ENCODE results near the gene NET1.

Gene NET1

GRCh38 chr10:5443429-5443828 is 31.1 kb downstream of the NET1 start:
- no peak for DNase-seq

GRCh38 chr10:5445006-5445405 is 32.6 kb downstream of the NET1 start:
- DNase-seq = peak; percentile 44

- peak; percentile 33 for DNase-seq
Observed at GRCh38 chr10:5446390-5446926, 34.1 kb downstream of the NET1 start.

- DNase-seq = no peak
Observed at GRCh38 chr10:5447056-5447455, 34.7 kb downstream of the NET1 start.

- DNase-seq = no peak
Observed at GRCh38 chr10:5447611-5448071, 35.3 kb downstream of the NET1 start.

- no peak for DNase-seq
Observed at GRCh38 chr10:5448333-5449001, 36.1 kb downstream of the NET1 start.

GRCh38 chr10:5449227-5449626 is 36.9 kb downstream of the NET1 start:
- no peak for DNase-seq

- DNase-seq = no peak
Observed at GRCh38 chr10:5449823-5450222, 37.5 kb downstream of the NET1 start.

GRCh38 chr10:5450605-5451384 is 38.4 kb downstream of the NET1 start:
- no peak for DNase-seq

GRCh38 chr10:5453749-5454489 is 41.6 kb downstream of the NET1 start:
- peak; percentile 82 for DNase-seq

- DNase-seq = no peak
Observed at GRCh38 chr10:5456563-5456962, 44.2 kb downstream of the NET1 start.

GRCh38 chr10:5457741-5458140 is 45.4 kb downstream of the NET1 start:
- DNase-seq = no peak

GRCh38 chr10:5458425-5458824 is 46.1 kb downstream of the NET1 start:
- DNase-seq = no peak

- peak; percentile 24 for DNase-seq
Observed at GRCh38 chr10:5458949-5459747, 46.8 kb downstream of the NET1 start.

- peak; percentile 77 for DNase-seq
Observed at GRCh38 chr10:5460468-5461202, 48.3 kb downstream of the NET1 start.

- peak; percentile 47 for DNase-seq
Observed at GRCh38 chr10:5461203-5461588, 48.8 kb downstream of the NET1 start.

- DNase-seq = no peak
Observed at GRCh38 chr10:5461914-5462840, 49.8 kb downstream of the NET1 start.

GRCh38 chr10:5462841-5463293 is 50.5 kb downstream of the NET1 start:
- no peak for DNase-seq

GRCh38 chr10:5464546-5464945 is 52.2 kb downstream of the NET1 start:
- no peak for DNase-seq

- no peak for DNase-seq
Observed at GRCh38 chr10:5465976-5466450, 53.7 kb downstream of the NET1 start.
